CD4-positive, alpha-beta T cell treated with Interleukin-6 for 4 hours (primary cell): ENCODE data around the gene PLXNC1.

Experiments used
- DNase-seq: peaks from one replicate; pipeline ENCODE4 v3.0.0-alpha.2; 2020; ENCODE audit warnings: mixed read lengths

PLXNC1 gene

GRCh38 chr12:94267921-94268471, 119.6 kb downstream of the PLXNC1 start:
- DNase-seq = no peak

- DNase-seq = no peak
These were observed 121.1 kb downstream of the PLXNC1 start for GRCh38 chr12:94269316-94269999.

GRCh38 chr12:94271351-94271750, 123.0 kb downstream of the PLXNC1 start:
- DNase-seq = no peak

GRCh38 chr12:94272280-94272679, 123.9 kb downstream of the PLXNC1 start:
- DNase-seq = no peak

- no peak for DNase-seq
These were observed 124.9 kb downstream of the PLXNC1 start for GRCh38 chr12:94273272-94273671.

GRCh38 chr12:94276725-94277124, 128.3 kb downstream of the PLXNC1 start:
- DNase-seq = no peak

- DNase-seq = no peak
These were observed 129.1 kb downstream of the PLXNC1 start for GRCh38 chr12:94277426-94278000.

GRCh38 chr12:94280063-94280462, 131.7 kb downstream of the PLXNC1 start:
- DNase-seq = no peak

- DNase-seq = peak; percentile 62
These were observed 134.3 kb downstream of the PLXNC1 start for GRCh38 chr12:94282675-94283074.

- DNase-seq = no peak
These were observed 135.7 kb downstream of the PLXNC1 start for GRCh38 chr12:94284046-94284445.

GRCh38 chr12:94284859-94285258, 136.5 kb downstream of the PLXNC1 start:
- no peak for DNase-seq

GRCh38 chr12:94285943-94286582, 137.7 kb downstream of the PLXNC1 start:
- DNase-seq = no peak

GRCh38 chr12:94286583-94287244, 138.3 kb downstream of the PLXNC1 start:
- no peak for DNase-seq

- no peak for DNase-seq
These were observed 138.9 kb downstream of the PLXNC1 start for GRCh38 chr12:94287245-94287628.

- no peak for DNase-seq
These were observed 141.3 kb downstream of the PLXNC1 start for GRCh38 chr12:94289461-94290312.

- no peak for DNase-seq
These were observed 142.0 kb downstream of the PLXNC1 start for GRCh38 chr12:94290353-94290752.

- no peak for DNase-seq
These were observed 148.8 kb downstream of the PLXNC1 start for GRCh38 chr12:94297096-94297699.

- no peak for DNase-seq
These were observed 149.6 kb downstream of the PLXNC1 start for GRCh38 chr12:94297876-94298505.

GRCh38 chr12:94299846-94300245, 151.5 kb downstream of the PLXNC1 start:
- no peak for DNase-seq

GRCh38 chr12:94304012-94304411, 155.6 kb downstream of the PLXNC1 start:
- no peak for DNase-seq

GRCh38 chr12:94304566-94305061, 156.2 kb downstream of the PLXNC1 start:
- no peak for DNase-seq
